Progenitor cell of endocrine pancreas (in vitro differentiated cells): Measurements from ENCODE around the gene ELOA. TPM values are rescaled to one million over a fixed set of nuclear protein-coding genes. Genes with fewer than 3 reads are reported as not detected.
"Not testable (repeated sequence)": the region's sequence is repeated elsewhere in the genome, so short reads cannot be mapped to it uniquely, and the experiment has no call there.

Experiments
- DNase-seq: peaks from one replicate; pipeline ENCODE4 v3.0.0; 2021; ENCODE audit warnings: low spot score; ENCODE audit not compliant: unreplicated experiment
- H3K27ac Mint-ChIP-seq: 2 replicates; pipeline ENCODE4 v1.8.0; 2021; ENCODE audit warnings: mild to moderate bottlenecking, moderate library complexity, mixed read lengths
- H3K27me3 Mint-ChIP-seq: 2 replicates; pipeline ENCODE4 v1.8.0; 2021; ENCODE audit warnings: mixed read lengths
- H3K36me3 Mint-ChIP-seq: 2 replicates; pipeline ENCODE4 v1.8.0; 2022; ENCODE audit warnings: mixed read lengths; ENCODE audit not compliant: insufficient read depth
- H3K4me1 Mint-ChIP-seq: 2 replicates; pipeline ENCODE4 v1.8.0; 2021; ENCODE audit warnings: low read depth, mixed read lengths
- H3K4me3 Mint-ChIP-seq: 2 replicates; pipeline ENCODE4 v1.8.0; 2021; ENCODE audit warnings: low read depth, mild to moderate bottlenecking, moderate library complexity, mixed read lengths
- H3K9me3 Mint-ChIP-seq: 2 replicates; pipeline ENCODE4 v1.8.0; 2021; ENCODE audit warnings: low read depth, mixed read lengths
- total RNA-seq: library from RNA; stranded (reverse); gene quantifications from 2 replicates; pipeline ENCODE4 v1.2.1, GENCODE V29; 2021
- TF ChIP-seq, protein P1 (sequence below): fragments of 200-600 bp; sonication (generic); IDR thresholded peaks from one replicate; pipeline ENCODE4 v1.5.0; 2021; ENCODE audit warnings: antibody characterized with exemption, mild to moderate bottlenecking; ENCODE audit not compliant: unreplicated experiment

The ELOA gene
- total RNA-seq, 1 donor from 2014 or later, result 37.5 TPM

GRCh38 chr1:23726686-23727085, 16.6 kb upstream of the ELOA start:
- TF ChIP-seq, protein P1, sequence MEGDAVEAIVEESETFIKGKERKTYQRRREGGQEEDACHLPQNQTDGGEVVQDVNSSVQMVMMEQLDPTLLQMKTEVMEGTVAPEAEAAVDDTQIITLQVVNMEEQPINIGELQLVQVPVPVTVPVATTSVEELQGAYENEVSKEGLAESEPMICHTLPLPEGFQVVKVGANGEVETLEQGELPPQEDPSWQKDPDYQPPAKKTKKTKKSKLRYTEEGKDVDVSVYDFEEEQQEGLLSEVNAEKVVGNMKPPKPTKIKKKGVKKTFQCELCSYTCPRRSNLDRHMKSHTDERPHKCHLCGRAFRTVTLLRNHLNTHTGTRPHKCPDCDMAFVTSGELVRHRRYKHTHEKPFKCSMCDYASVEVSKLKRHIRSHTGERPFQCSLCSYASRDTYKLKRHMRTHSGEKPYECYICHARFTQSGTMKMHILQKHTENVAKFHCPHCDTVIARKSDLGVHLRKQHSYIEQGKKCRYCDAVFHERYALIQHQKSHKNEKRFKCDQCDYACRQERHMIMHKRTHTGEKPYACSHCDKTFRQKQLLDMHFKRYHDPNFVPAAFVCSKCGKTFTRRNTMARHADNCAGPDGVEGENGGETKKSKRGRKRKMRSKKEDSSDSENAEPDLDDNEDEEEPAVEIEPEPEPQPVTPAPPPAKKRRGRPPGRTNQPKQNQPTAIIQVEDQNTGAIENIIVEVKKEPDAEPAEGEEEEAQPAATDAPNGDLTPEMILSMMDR, result no peak
- Mint-ChIP-seq H3K27ac (no peak overlapping the region), H3K27me3 (no peaks in the 10 kb centered on the region), H3K4me3 (no peak overlapping the region), H3K36me3 (peaks cover 4% of the 10 kb centered on the region), H3K9me3 (no peaks in the 10 kb centered on the region), H3K4me1 (peaks cover 22% of the 10 kb centered on the region)
- no peak for DNase-seq

- peaks cover 22% of the 10 kb centered on the region for H3K4me1 Mint-ChIP-seq
- no peaks in the 10 kb centered on the region for H3K9me3 Mint-ChIP-seq
- H3K4me3 Mint-ChIP-seq, result peak overlapping the region; percentile 23
- H3K27me3 Mint-ChIP-seq, result no peaks in the 10 kb centered on the region
- TF ChIP-seq, protein P1, result no peak
- peaks cover 4% of the 10 kb centered on the region for H3K36me3 Mint-ChIP-seq
- DNase-seq, result no peak
- H3K27ac Mint-ChIP-seq, result peak overlapping the region; percentile 89
These were observed 15.9 kb upstream of the ELOA start for GRCh38 chr1:23727362-23727811.

- no peaks in the 10 kb centered on the region for H3K9me3 Mint-ChIP-seq
- TF ChIP-seq, protein P1, result no peak
- H3K36me3 Mint-ChIP-seq, result peaks cover 7% of the 10 kb centered on the region
- H3K27me3 Mint-ChIP-seq, result no peaks in the 10 kb centered on the region
- no peak overlapping the region for H3K27ac Mint-ChIP-seq
- no peak for DNase-seq
- H3K4me3 Mint-ChIP-seq, result no peak overlapping the region
- H3K4me1 Mint-ChIP-seq, result peaks cover 14% of the 10 kb centered on the region
These were observed 10.7 kb upstream of the ELOA start for GRCh38 chr1:23732363-23733224.

GRCh38 chr1:23733281-23733680, 10.0 kb upstream of the ELOA start:
- H3K27me3 Mint-ChIP-seq, H3K27ac Mint-ChIP-seq, DNase-seq, H3K36me3 Mint-ChIP-seq, H3K4me1 Mint-ChIP-seq, H3K9me3 Mint-ChIP-seq, H3K4me3 Mint-ChIP-seq: not testable (repeated sequence)

DNA sequence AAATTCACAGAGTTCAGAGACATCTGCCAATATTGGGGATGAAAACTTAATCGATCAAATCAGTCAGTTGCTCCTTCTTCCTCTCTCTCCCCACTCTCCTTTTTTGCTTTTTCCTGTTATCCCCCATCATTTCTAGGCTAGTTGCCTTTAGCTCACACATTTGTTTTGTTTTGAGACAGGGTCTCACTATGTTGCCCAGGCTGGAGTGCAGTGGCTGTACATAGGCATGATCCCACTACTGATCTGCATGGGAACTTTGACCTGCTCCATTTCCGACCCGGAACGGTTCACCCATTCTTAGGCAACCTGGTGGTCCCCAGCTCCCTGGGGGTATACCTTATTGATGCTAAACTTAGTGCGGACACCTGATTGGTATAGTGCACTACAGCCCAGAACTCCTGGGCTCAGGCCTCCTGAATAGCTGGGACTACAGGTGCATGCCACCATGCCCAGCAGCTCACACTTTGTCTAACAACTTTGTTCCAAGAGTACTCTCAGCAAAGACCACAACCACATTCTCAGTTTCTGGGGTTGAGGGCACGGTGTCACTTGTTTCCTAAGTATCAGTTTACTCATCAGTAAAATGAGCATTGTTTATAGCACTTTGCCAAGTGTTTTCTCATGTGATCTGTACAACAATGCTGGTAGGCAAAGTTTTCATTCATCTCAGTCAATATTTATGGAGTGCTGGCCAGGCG, 6.7 kb upstream of the ELOA start:
- Mint-ChIP-seq H3K9me3 (no peaks in the 10 kb centered on the region), H3K27me3 (no peaks in the 10 kb centered on the region), H3K4me1 (no peaks in the 10 kb centered on the region), H3K27ac (no peak overlapping the region), H3K4me3 (no peak overlapping the region), H3K36me3 (peaks cover 6% of the 10 kb centered on the region)
- TF ChIP-seq, protein P1, result no peak
- DNase-seq, result no peak
